GM19351 (cell line): Measurements from ENCODE around the gene ARHGAP42.
"Not testable (repeated sequence)": the region's sequence is repeated elsewhere in the genome, so short reads cannot be mapped to it uniquely, and the experiment has no call there.

ENCODE experiments used
- ATAC-seq: cut with Tn5 transposase; IDR thresholded peaks from one replicate; pipeline ENCODE4 v1.9.1; 2021; ENCODE audit warnings: mild to moderate bottlenecking, moderate library complexity; ENCODE audit not compliant: unreplicated experiment

ARHGAP42 gene

GRCh38 chr11:100863080-100863581 is 176.0 kb downstream of the ARHGAP42 start:
- peak; percentile 82 for ATAC-seq

GRCh38 chr11:100865443-100866065 is 178.5 kb downstream of the ARHGAP42 start:
- ATAC-seq, result no peak

- ATAC-seq, result peak; percentile 57
These were observed 179.4 kb downstream of the ARHGAP42 start for GRCh38 chr11:100866453-100866852.

- ATAC-seq, result no peak
These were observed 180.5 kb downstream of the ARHGAP42 start for GRCh38 chr11:100867606-100868005.

GRCh38 chr11:100869328-100869727 is 182.2 kb downstream of the ARHGAP42 start:
- no peak for ATAC-seq

GRCh38 chr11:100870138-100870537 is 183.1 kb downstream of the ARHGAP42 start:
- ATAC-seq, result no peak

GRCh38 chr11:100872951-100873740 is 186.1 kb downstream of the ARHGAP42 start:
- no peak for ATAC-seq

- no peak for ATAC-seq
These were observed 187.1 kb downstream of the ARHGAP42 start for GRCh38 chr11:100874203-100874602.

GRCh38 chr11:100875521-100875869 is 188.4 kb downstream of the ARHGAP42 start:
- no peak for ATAC-seq

- ATAC-seq, result peak; percentile 99
These were observed 189.9 kb downstream of the ARHGAP42 start for GRCh38 chr11:100876815-100877520.

GRCh38 chr11:100878474-100878873 is 191.4 kb downstream of the ARHGAP42 start:
- no peak for ATAC-seq

GRCh38 chr11:100882957-100883356 is 195.9 kb downstream of the ARHGAP42 start:
- ATAC-seq, result no peak

- ATAC-seq, result no peak
These were observed 196.7 kb downstream of the ARHGAP42 start for GRCh38 chr11:100883830-100884229.

GRCh38 chr11:100887659-100888058 is 200.6 kb downstream of the ARHGAP42 start:
- ATAC-seq, result no peak

GRCh38 chr11:100888836-100889235 is 201.7 kb downstream of the ARHGAP42 start:
- no peak for ATAC-seq

GRCh38 chr11:100889758-100890157 is 202.7 kb downstream of the ARHGAP42 start:
- no peak for ATAC-seq

- no peak for ATAC-seq
These were observed 203.7 kb downstream of the ARHGAP42 start for GRCh38 chr11:100890789-100891188.

- ATAC-seq, result no peak
These were observed 205.8 kb downstream of the ARHGAP42 start for GRCh38 chr11:100892886-100893285.

- no peak for ATAC-seq
These were observed 208.4 kb downstream of the ARHGAP42 start for GRCh38 chr11:100895449-100895848.

- not testable (repeated sequence) for ATAC-seq
These were observed 208.9 kb downstream of the ARHGAP42 start for GRCh38 chr11:100895976-100896375.

GRCh38 chr11:100901471-100901870 is 214.4 kb downstream of the ARHGAP42 start:
- not testable (repeated sequence) for ATAC-seq
